Fibroblast of mammary gland (primary cell): ENCODE results near the gene TPM2.

Experiments
- DNase-seq: peaks from one replicate; pipeline ENCODE4 v3.0.0-alpha.2; 2010; ENCODE audit warnings: low read depth
- H3K4me3 ChIP-seq: 2 replicates; pipeline ENCODE4 v1.5.1; 2011; ENCODE audit warnings: low read depth, mild to moderate bottlenecking, low read length, moderate library complexity; ENCODE audit not compliant: control insufficient read depth
- CTCF ChIP-seq: conservative IDR thresholded peaks from 2 replicates; pipeline ENCODE4 v1.5.1; 2011; ENCODE audit warnings: low read depth, low read length, inconsistent platforms; ENCODE audit not compliant: control insufficient read depth, insufficient read depth

TPM2 gene

GRCh38 chr9:35689542-35690293 lies at the start of gene TPM2:
TPM2 (minus strand) TSS chr9:35689925; CDS start chr9:35689817, 108 bp downstream.
- peak; percentile 82 for DNase-seq
- H3K4me3 ChIP-seq: peak within 1 kb of the TSS; percentile 96
- TF ChIP-seq CTCF: no peak

GRCh38 chr9:35738924-35739323 lies 49.2 kb upstream of the TPM2 start:
- no peak for DNase-seq
- TF ChIP-seq CTCF: no peak
- no peak overlapping the region for H3K4me3 ChIP-seq

GRCh38 chr9:35738186-35738585 lies 48.5 kb upstream of the TPM2 start:
- no peak for TF ChIP-seq CTCF
- DNase-seq: no peak
- no peak overlapping the region for H3K4me3 ChIP-seq

- no peak for DNase-seq
- H3K4me3 ChIP-seq: no peak overlapping the region
- TF ChIP-seq CTCF: no peak
These were observed 47.4 kb upstream of the TPM2 start for GRCh38 chr9:35737143-35737542.

- DNase-seq: peak; percentile 79
- H3K4me3 ChIP-seq: no peak overlapping the region
- TF ChIP-seq CTCF: peak; percentile 94
These were observed 46.5 kb upstream of the TPM2 start for GRCh38 chr9:35736201-35736633.

GRCh38 chr9:35734096-35734495 lies 44.4 kb upstream of the TPM2 start:
- H3K4me3 ChIP-seq: no peak overlapping the region
- no peak for TF ChIP-seq CTCF
- peak; percentile 48 for DNase-seq
